ENCODE measurements around the gene STK38.

- TF ChIP-seq CTCF (IDR thresholded peaks at IDR 0.05): no peak
- no peak for TF ChIP-seq POLR2A (IDR thresholded peaks at IDR 0.05)
These were observed 43.0 kb upstream of the STK38 start for GRCh38 chr6:36590237-36590636.

Measured in vagina (tissue), 2 donors.